Hematopoietic multipotent progenitor cell treated with erythropoietin and hydrocortisone succinate and interleukin-3 and kit ligand, for 6 days (in vitro differentiated cells): ENCODE measurements around the gene CNTNAP1.
"Not testable (repeated sequence)": the region's sequence is repeated elsewhere in the genome, so short reads cannot be mapped to it uniquely, and the experiment has no call there.

Experiments used
- DNase-seq: peaks from one replicate; pipeline ENCODE4 v3.0.0-alpha.2; 2015

Gene CNTNAP1

DNA sequence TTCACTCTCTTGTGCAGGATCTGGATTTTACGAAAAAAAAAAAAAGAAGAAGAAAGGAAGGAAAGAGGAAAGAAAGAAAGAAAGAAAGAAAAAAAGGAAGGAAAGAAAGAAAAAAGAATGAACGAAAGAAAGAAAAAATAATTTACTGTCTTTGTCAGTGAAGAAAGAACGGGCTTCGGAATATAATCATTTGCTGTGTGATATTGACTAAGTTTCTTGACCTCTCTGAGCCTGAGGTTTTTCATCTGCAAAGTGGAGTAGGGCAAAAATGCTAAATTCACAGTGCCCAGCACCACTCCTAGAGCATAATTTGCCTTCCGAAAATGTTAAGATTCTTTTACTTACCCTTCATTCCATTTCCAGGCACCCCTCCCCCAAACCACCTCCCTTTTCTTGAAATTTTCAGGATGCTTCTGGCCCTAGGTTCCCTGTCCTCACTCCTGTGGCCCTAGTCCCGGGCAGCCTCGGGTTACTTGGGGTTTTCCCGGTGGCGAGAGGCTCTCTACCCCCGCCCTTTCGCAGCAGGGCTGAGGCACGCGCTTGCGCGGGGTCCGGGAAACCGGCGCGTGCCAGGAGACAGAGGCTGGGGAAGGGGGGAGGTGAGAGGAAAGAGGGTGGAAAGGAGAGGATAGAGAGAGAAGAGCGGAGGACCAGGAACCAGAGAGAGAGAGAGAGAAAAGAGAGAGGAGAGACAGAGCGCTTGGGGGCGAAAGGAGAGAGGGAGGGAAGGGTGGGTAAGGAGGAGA lies at the start of gene CNTNAP1:
TSS of gene CNTNAP1 (plus strand) at position 556 of the 746 bp plus-strand sequence. CDS start 299 bp downstream, outside the sequence.
- no peak for DNase-seq

DNA sequence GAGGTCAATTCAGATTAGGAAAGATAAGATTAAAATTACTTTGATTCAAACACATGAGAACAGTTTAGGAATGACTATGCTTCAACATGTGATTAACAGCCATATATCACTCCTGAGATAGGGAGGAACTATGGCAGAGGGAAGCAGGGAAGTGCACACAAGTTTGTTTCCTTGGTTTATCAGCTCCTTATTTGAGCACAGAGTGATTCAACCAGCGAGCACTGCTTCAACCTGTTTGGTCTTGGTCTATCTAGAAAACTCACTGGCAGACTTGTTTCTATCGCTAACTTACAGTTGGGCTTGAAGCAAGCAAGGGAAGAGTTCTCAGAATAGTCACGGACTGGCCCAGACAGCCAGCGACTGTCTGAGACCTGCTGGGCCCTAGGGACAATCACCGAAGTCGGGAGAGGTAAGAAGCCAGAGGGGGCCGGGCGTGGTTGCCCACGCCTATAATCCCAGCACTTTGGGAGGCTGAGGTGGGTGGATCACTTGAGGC lies 49.3 kb upstream of the CNTNAP1 start:
- peak; percentile 86 for DNase-seq

DNA sequence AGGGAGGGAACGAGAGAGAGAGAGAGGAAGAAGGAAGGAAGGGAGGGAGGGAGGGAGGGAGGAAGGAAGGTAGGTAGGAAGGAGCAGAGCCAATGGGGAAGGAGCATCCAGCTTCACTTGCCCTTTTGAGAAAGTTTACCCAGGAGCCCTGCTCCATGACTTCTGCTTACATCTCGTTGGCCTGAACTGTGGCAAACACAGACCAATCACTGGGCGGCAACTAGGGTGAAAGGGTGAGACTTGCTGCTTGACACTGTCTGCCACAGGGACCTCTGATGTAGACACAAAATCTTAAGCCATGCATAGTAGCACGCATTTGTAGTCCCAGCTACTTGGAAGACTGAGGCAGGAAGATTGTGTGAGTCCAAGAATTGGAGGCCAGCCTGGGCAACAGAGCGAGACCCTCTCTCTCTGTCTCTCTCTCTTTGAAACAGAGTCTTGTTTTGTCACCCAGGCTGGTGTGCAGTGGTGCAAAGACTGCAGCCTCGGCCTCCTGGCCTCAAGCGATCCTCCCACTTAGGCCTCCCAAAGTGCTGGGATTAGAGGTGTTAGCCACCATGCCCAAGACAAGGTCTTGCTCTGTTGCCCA lies 42.7 kb upstream of the CNTNAP1 start:
- DNase-seq = peak; percentile 52

DNA sequence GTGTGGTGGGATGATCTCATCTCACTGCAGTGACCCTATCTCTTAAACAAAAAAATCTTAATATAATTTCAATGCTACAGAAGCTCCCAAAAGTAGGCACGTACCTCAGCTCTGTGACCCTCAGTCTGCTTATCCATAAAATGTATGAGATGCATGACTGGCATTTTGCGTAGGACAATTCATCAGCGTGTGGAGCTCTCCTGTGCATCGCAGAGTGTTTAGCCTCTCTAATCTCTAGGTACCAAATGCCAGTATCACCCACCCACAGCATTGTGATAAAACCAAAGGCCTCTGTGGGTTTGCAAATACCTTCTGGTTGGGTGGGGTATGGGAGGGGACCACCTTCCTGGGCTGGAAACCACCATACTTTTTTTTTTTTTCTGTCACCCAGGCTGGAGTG lies 42.2 kb upstream of the CNTNAP1 start:
- DNase-seq = peak; percentile 98

DNA sequence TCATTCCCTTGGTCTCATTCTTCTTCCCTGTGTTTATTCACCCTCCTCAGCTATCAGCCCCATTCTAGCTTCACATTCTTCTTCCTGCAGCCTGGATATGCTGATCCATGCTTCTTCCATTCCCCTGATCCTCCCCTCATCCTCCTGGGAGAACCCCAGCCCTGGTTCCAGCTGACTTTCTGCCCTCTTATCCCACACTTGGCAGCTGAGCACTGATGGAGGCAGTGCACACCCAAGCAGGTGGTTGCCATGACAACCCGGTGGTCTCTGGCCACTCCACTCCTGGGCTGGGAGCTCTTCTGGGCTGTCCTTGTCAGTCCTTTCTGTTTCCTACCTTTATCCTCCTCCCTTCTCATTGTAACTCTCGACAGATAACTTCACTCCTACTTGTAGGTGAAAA lies 40.0 kb upstream of the CNTNAP1 start:
- DNase-seq = no peak

DNA sequence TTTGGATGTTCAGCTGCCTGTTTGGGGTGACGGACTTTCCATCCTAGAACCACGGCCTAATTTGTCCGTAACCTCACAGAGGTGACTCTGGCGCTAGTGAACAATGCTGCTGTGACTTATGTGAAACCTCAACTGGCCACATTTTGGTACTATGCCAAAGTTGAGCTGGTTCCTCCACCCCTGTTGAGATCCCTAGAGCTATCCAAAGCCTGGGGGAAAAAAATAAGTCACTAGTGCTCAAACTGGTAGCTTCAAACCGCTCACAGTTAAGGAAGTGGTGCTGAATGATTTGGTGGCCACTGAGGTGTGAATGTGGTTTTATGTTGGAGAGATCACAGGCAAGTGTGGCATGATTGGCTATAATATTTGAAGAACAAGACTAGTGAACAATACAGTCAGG lies 34.6 kb upstream of the CNTNAP1 start:
- peak; percentile 45 for DNase-seq

DNA sequence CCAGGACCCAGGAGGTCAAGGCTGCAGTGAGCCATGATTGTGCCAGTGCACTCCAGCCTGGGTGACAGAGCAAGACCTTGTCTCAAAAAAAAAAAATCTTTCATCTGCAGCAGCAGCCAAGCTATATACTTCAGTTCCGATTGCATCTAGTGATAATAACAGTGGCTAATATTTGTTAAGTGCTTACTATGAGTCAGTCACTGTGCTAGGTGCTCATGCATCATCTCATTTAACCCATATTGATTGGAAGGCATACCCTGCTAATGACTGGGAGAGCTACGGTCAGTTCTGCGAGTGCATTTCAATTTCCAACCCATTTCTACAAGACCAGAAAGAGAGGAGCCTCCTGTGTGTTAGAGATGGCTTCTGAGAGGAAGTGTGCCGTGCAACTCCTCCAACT lies 30.9 kb upstream of the CNTNAP1 start:
- DNase-seq = no peak

DNA sequence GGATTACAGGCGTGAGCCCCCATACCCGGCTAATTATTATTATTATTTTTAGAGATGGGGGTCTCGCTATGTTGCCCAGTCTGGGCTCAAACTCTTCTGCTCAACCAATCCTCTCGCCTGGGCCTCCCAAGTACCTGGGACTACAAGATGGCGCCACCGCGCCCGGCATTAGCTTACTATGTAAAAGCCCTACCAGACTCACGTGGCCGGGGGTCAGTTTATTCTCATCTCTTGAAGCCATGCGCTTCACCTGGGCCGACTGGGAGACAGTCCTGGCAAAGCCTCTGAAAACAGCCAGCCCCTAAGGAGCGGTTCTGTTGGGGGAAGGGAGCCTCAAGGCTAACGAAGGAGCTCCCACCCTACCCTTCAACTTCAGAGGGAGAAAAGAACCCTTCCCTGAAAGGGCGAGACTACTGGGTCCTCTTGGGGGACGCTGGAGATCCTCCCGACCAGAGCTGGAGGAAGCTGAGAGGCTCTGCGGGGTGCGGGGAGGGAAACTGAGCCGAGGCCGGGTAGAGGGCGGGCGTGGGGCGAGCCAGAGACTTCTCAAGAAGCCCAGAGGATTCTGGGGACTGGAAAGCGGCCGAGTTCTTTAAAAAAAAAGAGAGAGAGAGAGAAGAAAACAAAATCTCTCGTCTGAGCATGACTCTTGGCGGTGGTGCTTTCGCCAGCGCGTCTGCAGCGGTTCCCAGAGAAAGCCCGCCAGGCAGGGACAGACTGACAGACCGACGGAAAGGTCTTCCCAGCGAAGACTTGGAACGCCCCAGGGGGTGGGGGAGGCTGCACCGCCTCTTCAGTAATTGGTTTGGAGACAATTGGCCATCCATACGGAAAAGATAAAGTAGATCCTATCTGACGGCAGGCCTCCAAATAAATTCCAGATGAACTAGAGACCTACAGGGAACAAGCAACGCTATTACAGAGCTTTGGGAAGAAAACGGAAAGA lies 28.9 kb upstream of the CNTNAP1 start:
- peak; percentile 38 for DNase-seq

DNA sequence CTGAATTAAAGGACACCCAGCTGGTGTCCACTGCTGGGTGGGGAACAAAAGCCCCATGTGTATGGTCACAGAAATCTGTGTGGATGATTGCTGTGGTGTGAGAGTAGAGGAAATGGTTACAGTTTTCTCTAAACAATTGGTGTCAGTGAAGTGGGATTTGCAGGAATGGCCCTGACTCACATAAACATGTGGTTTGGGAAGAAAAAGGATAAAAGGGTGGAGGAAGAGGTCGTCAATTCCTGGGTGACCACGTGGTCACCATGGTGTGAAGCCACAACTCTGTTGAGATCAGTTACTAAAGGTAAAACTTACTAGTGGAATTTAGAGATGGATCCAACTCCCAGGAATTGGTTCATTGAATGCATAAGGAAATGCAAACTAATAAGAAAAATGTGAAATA lies 26.8 kb upstream of the CNTNAP1 start:
- no peak for DNase-seq

DNA sequence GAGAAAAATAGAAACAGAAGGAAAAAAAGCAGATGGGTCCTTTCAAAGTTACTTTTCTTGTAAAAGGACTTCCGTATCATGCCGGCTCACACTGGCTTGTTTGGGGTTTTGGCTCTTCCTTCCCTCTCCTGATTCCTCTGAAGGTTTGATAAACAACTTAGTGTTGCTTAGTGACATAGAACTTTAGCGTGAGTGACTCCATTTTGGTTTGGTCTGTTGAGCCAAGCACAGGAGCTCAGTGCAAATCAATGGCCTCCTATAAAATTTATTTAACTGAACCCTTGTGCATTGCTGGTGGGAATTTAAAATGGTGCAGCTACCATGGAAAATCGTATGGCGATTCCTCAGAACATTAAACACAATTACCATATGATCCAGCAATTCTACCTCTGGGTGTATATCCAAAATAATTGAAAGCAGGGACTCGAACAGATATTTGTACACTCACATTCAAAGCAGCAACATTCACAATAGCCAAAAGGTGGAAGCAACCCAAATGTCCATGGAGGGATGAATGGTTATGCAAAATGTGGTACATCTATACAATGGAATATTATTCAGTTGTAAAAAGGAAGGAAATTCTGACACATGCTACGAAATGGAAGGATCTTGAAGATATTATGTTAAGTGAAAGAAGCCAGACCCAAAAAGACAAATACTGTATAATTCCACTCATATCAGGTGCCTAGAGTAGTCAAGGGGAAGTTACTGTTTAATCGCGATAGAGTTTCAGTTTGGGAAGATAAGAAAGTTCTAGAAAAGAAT lies 24.3 kb upstream of the CNTNAP1 start:
- no peak for DNase-seq

DNA sequence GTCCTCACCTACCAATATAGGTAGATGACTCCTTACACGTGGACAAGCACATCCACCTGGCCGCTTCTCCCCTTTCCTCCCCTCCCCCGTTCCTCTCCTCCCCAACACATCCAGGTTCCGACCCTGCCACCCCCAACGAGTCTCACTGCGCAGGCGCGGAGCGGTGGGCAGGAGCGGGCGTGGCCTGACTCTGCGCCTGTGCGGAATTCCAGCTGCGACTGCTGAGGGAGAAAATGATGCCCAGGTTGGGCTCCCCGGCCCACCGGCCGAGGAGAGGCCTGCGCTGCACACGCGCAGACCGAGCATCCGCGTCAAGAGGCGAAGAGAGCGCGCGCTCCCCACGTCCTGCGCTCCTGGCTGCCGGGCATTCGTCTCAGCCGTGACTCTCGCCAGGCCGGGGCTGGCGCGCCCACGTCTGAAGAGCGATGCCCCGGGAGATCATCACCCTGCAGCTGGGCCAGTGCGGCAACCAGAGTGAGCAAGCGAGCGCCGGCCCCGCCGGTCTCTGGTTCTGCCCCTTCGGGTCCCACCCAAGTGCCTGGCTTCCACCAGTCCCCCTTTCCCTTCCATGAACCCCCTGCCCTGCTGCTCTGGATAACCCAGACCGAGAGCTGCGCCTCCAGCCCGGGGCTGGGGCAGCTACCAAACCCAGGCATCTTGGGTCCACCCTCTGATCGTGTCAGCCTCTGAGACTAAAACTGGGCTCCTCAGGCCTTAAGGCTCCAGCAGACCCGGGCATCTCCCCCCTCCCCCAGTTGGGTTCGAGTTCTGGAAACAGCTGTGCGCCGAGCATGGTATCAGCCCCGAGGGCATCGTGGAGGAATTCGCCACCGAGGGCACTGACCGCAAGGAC lies 23.0 kb upstream of the CNTNAP1 start, which contains the start of gene TUBG2:
TSS of gene TUBG2 (plus strand) at position 206 of the 853 bp plus-strand sequence. CDS start at position 426, 220 bp downstream.
- DNase-seq = peak; percentile 86

DNA sequence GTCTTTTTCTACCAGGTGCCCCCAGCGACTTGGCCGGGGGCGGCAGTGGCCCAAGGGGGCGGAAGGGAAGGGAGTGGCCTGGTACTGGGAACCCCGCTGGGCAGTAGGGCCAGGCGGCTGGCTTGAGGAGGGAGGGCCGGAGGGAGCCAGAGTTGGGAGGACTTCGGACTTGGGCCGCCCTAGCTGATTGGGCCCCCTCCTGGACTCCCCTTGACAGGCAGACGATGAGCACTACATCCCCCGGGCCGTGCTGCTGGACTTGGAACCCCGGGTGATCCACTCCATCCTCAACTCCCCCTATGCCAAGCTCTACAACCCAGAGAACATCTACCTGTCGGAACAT lies 22.4 kb upstream of the CNTNAP1 start:
- DNase-seq = not testable (repeated sequence)

DNA sequence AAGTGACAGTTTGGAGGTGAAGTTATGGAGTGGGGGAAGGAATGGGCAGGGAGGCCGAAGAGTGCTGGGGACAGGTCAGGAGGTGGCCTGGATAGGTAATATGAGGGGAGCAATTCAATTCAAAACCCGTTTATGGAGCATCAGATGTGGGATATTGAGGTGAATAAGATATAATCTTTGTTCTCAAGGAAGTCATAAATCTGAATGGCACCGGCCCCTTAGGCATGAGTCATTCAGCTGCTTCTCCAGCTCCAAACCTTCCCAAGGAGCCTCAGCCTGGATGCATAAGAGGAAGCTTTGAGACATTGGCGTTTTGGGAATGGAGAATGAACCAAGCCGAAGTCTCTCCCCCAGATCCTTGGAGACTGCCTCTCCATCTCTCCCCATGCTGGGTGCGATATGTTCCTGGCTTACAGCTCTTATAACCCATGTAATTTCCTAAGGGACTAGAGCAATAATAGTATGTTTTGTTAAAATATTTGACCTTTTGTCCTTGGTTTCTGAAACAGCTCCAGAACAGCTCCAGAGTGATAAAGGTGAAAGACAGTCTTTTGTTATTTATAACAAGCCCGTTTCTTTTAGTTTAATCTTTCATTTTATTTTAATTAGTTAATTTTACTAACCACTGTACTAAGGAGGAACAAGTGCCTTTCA lies 21.5 kb upstream of the CNTNAP1 start:
- DNase-seq = no peak

DNA sequence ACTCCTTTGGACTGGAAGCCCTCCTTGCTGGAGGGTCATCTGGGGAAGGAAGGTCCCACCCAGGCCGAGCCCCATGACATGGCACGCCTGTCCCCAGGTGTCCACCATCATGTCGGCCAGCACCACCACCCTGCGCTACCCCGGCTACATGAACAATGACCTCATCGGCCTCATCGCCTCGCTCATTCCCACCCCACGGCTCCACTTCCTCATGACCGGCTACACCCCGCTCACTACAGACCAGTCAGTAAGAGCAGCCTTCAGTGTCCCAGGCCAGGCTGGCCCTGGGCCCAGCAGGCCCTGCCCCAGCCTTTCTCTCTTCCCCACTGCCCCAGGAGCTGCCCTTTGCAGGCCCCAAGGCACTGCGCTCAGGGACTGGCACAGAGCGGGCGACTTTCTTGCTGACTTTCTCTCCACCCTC lies 16.7 kb upstream of the CNTNAP1 start:
- no peak for DNase-seq

DNA sequence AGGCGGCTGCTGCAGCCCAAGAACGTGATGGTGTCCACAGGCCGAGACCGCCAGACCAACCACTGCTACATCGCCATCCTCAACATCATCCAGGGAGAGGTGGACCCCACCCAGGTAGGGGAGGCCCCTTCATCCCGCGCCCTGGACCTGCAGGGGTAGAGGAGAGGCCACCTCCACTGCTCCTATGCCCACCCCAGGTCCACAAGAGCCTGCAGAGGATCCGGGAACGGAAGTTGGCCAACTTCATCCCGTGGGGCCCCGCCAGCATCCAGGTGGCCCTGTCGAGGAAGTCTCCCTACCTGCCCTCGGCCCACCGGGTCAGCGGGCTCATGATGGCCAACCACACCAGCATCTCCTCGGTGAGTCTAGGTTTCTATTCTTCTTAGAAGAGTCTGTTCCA lies 16.2 kb upstream of the CNTNAP1 start:
- not testable (repeated sequence) for DNase-seq

DNA sequence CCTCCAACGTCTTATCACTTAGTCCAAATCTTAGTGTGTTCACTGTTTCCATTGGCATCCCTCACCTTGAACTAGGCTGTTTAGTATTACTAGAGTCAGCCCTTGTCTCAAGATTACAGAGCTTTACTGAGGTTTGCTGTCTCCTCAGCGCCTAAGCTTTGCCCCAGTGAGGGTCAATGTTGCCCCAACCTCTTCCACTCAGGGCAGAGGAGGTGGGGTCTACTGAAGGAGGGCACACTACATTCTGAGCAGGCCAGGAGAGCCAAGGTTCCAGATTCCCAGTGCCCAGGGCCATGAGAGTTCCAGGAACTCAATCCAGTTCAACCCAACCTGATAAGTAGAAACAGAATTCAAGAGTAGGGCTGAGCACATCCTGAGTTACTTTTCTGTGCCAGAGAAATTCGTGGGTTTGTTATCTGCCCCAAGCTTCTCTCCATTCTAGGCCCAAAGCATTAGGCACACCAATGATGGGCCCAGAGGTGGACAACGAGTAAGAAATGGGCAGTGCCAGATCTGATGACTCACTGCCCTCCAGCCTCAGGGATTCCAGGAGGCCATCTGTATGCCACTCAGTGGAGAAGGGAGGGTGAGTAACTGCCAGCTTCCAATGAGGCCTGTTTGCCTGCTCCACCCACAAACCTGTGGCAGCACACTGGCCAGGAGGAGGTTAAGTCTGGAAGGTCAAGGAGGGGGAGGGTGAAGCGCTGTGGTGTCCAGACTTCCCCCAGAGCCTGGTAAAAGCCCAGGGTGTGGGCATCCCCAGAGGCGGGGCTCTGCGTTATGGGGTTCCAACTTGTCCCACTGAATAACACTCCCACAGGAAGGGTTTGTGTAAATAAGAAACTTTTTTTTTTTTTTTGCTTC lies 15.0 kb upstream of the CNTNAP1 start:
- peak; percentile 73 for DNase-seq

DNA sequence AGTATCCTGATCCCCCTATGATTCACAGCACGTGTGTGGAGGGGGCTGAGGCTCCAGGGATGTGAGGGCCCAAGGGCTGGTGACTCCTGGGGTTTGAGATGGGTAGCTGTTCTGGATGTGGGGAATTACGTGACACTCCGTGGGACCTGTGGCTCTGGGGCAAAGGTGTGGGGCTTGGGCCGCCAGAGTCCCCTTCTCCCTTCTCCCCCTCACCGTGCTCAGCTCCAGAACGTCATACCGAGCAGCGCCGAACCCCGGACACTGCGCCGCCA lies 12.7 kb upstream of the CNTNAP1 start:
- DNase-seq = no peak

DNA sequence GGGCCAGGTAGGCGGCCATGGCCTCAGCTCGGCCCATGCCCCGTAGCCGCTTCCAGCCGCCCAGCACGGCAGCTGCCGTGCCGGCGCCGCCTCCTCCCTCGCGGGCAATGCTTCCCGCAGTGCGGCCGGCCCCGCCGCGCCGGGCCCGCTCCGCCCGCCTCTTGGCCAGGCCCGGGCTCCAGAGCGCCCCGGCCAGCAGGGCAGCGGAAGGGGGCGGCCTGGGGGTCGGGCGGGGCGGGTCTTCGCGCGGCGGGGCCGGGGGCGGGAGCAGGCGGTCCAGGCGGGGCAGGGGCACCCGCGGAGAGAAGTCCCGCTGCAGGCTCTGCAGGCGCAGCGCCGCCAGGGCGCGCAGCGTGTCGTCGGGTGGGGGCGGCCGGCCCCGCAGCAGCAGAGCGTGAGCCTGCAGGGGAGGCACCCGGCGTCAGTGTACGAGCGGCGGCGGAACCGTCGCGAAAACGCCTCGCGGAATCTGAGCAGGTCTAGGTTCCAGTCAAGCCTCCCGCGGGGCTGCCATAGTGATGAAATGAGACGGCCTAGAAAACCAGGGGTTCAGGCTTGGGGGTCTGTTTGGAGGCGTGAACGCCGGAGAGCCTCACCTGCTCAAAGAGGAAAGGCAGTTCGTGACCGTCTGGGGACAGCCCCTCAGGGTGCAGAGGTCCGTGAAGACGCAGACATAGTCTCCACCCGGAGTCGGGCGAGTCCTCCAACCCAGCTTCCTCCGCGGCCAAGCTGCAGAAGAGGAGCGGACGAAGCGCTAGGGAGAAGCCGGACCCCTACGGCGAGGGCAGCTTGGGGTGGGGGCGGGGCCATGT lies 12.1 kb upstream of the CNTNAP1 start:
- peak; percentile 45 for DNase-seq
